Astrocyte (in vitro differentiated cells and primary cell): Measurements from ENCODE around the gene ARHGAP4. TPM values are rescaled to one million over a fixed set of nuclear protein-coding genes. Genes with fewer than 3 reads are reported as not detected.

Experiments
- DNase-seq: peaks from one replicate; pipeline ENCODE4 v3.0.0-alpha.2; 2010; ENCODE audit warnings: low read depth
- FAIRE-seq: peaks from 2 replicates; lab custom pipeline; 2011; peaks lifted over from hg19 to GRCh38; lab: Jason Lieb, UNC
- H2AFZ ChIP-seq: 2 replicates; pipeline ENCODE4 v1.6.0; 2012; ENCODE audit warnings: low read depth, low read length, inconsistent platforms
- H3K27ac ChIP-seq: 2 replicates; pipeline ENCODE4 v1.5.1; 2011; ENCODE audit warnings: low read depth, low read length, inconsistent platforms
- H3K27me3 ChIP-seq: 2 replicates; pipeline ENCODE4 v1.6.0; 2011; ENCODE audit warnings: low read length, inconsistent platforms; ENCODE audit not compliant: insufficient read depth
- H3K36me3 ChIP-seq: 2 replicates; pipeline ENCODE4 v1.5.1; 2011; ENCODE audit warnings: low read length, inconsistent platforms; ENCODE audit not compliant: insufficient read depth
- H3K4me1 ChIP-seq: 2 replicates; pipeline ENCODE4 v1.5.1; 2011; ENCODE audit warnings: low read length, inconsistent platforms; ENCODE audit not compliant: insufficient read depth
- H3K4me2 ChIP-seq: 2 replicates; pipeline ENCODE4 v1.6.0; 2012; ENCODE audit warnings: low read length, inconsistent platforms
- H3K4me3 ChIP-seq: 2 replicates; pipeline ENCODE4 v1.5.1; 2011; ENCODE audit warnings: low read depth, mild to moderate bottlenecking, low read length, inconsistent platforms; ENCODE audit not compliant: insufficient read depth
- H3K79me2 ChIP-seq: 2 replicates; pipeline ENCODE4 v1.6.0; 2012; ENCODE audit warnings: mild to moderate bottlenecking, low read length, inconsistent platforms; ENCODE audit not compliant: insufficient read depth
- H3K9ac ChIP-seq: 2 replicates; pipeline ENCODE4 v1.6.0; 2012; ENCODE audit warnings: mild to moderate bottlenecking, low read length, inconsistent platforms
- H3K9me3 ChIP-seq: 2 replicates; pipeline ENCODE4 v1.5.1; 2012; ENCODE audit warnings: low read depth, mild to moderate bottlenecking, low read length, inconsistent platforms; ENCODE audit not compliant: insufficient read depth
- H4K20me1 ChIP-seq: 2 replicates; pipeline ENCODE4 v1.6.0; 2012; ENCODE audit warnings: low read length, inconsistent platforms; ENCODE audit not compliant: insufficient read depth
- H3K27ac Mint-ChIP-seq: one replicate; pipeline ENCODE4 v1.8.0; 2021; ENCODE audit warnings: mild to moderate bottlenecking, mixed read lengths; ENCODE audit not compliant: unreplicated experiment
- H3K27me3 Mint-ChIP-seq: one replicate; pipeline ENCODE4 v1.8.0; 2021; ENCODE audit warnings: low read depth, mixed read lengths; ENCODE audit not compliant: unreplicated experiment
- H3K36me3 Mint-ChIP-seq: one replicate; pipeline ENCODE4 v1.8.0; 2021; ENCODE audit warnings: low read depth, mixed read lengths; ENCODE audit not compliant: unreplicated experiment
- H3K4me1 Mint-ChIP-seq: one replicate; pipeline ENCODE4 v1.8.0; 2021; ENCODE audit warnings: low read depth, mixed read lengths; ENCODE audit not compliant: unreplicated experiment
- H3K4me3 Mint-ChIP-seq: one replicate; pipeline ENCODE4 v1.8.0; 2021; ENCODE audit warnings: mild to moderate bottlenecking, moderate library complexity, mixed read lengths; ENCODE audit not compliant: unreplicated experiment
- H3K9me3 Mint-ChIP-seq: one replicate; pipeline ENCODE4 v1.8.0; 2021; ENCODE audit warnings: mild to moderate bottlenecking, mixed read lengths; ENCODE audit not compliant: unreplicated experiment
- CTCF ChIP-seq: IDR thresholded peaks from 2 replicates; pipeline ENCODE4 v1.5.1; 2011; ENCODE audit warnings: low read depth, mild to moderate bottlenecking, inconsistent platforms, low read length, moderate library complexity; ENCODE audit not compliant: insufficient read depth
- EZH2 ChIP-seq: IDR thresholded peaks from 2 replicates; pipeline ENCODE4 v1.6.1; 2012; ENCODE audit warnings: mild to moderate bottlenecking, low read length, inconsistent platforms; ENCODE audit not compliant: insufficient read depth
- total RNA-seq: library from RNA; stranded (reverse); gene quantifications from 2 replicates; pipeline ENCODE4 v1.2.1, GENCODE V29; 2021

Gene ARHGAP4
- total RNA-seq, 1 donor from 2014 or later, result 3.9 TPM

- Mint-ChIP-seq H3K36me3 (peaks cover 4% of the 10 kb centered on the region), H3K9me3 (no peaks in the 10 kb centered on the region), H3K27ac (no peak overlapping the region), H3K4me3 (no peak overlapping the region), H3K4me1 (peaks cover 18% of the 10 kb centered on the region), H3K27me3 (no peaks in the 10 kb centered on the region)
- Histone ChIP-seq H2AFZ (no peak overlapping the region), H3K79me2 (peaks cover 80% of the 10 kb centered on the region), H3K27me3 (no peaks in the 10 kb centered on the region), H3K4me2 (no peak overlapping the region), H3K9me3 (no peaks in the 10 kb centered on the region), H3K4me1 (peaks cover 24% of the 10 kb centered on the region), H3K27ac (no peak overlapping the region), H3K4me3 (no peak overlapping the region), H3K9ac (no peak overlapping the region), H4K20me1 (peaks cover 77% of the 10 kb centered on the region), H3K36me3 (peaks cover 2% of the 10 kb centered on the region)
- no peak for FAIRE-seq
- no peak for TF ChIP-seq EZH2
- no peak for TF ChIP-seq CTCF
- DNase-seq, result no peak
Observed at GRCh38 chrX:153963546-153963945, 37.5 kb upstream of the ARHGAP4 start.

GRCh38 chrX:153961292-153961691 is 35.2 kb upstream of the ARHGAP4 start:
- Mint-ChIP-seq H3K9me3 (no peaks in the 10 kb centered on the region), H3K27me3 (no peaks in the 10 kb centered on the region), H3K27ac (no peak overlapping the region), H3K4me1 (peaks cover 4% of the 10 kb centered on the region), H3K4me3 (no peak overlapping the region), H3K36me3 (peaks cover 7% of the 10 kb centered on the region)
- no peak for DNase-seq
- FAIRE-seq, result no peak
- Histone ChIP-seq H2AFZ (no peak overlapping the region), H3K4me1 (peaks cover 1% of the 10 kb centered on the region), H4K20me1 (peaks cover 55% of the 10 kb centered on the region), H3K36me3 (peaks cover 5% of the 10 kb centered on the region), H3K9me3 (no peaks in the 10 kb centered on the region), H3K9ac (no peak overlapping the region), H3K79me2 (peaks cover 57% of the 10 kb centered on the region), H3K4me3 (no peak overlapping the region), H3K27me3 (no peaks in the 10 kb centered on the region), H3K27ac (no peak overlapping the region), H3K4me2 (no peak overlapping the region)
- TF ChIP-seq CTCF (no peak), EZH2 (no peak)

- H2AFZ ChIP-seq, result no peak overlapping the region
- Mint-ChIP-seq H3K4me3 (no peak overlapping the region), H3K36me3 (peaks cover 7% of the 10 kb centered on the region), H3K27me3 (no peaks in the 10 kb centered on the region), H3K9me3 (no peaks in the 10 kb centered on the region), H3K4me1 (no peaks in the 10 kb centered on the region), H3K27ac (no peak overlapping the region)
- H3K79me2 ChIP-seq, result peaks cover 52% of the 10 kb centered on the region
- no peak overlapping the region for H3K4me3 ChIP-seq
- no peaks in the 10 kb centered on the region for H3K4me1 ChIP-seq
- no peak overlapping the region for H3K27ac ChIP-seq
- TF ChIP-seq CTCF (no peak), EZH2 (no peak)
- no peak overlapping the region for H3K4me2 ChIP-seq
- H3K9me3 ChIP-seq, result no peaks in the 10 kb centered on the region
- DNase-seq, result no peak
- H3K27me3 ChIP-seq, result no peaks in the 10 kb centered on the region
- H4K20me1 ChIP-seq, result peaks cover 50% of the 10 kb centered on the region
- FAIRE-seq, result no peak
- H3K36me3 ChIP-seq, result peaks cover 5% of the 10 kb centered on the region
- no peak overlapping the region for H3K9ac ChIP-seq
Observed at GRCh38 chrX:153960786-153961185, 34.7 kb upstream of the ARHGAP4 start.
